Stomach (tissue), 4 donors: ENCODE data around the gene SECISBP2L.

Source experiments
- CTCF ChIP-seq, 7 experiments: fragments of 450-650 bp in 4 of 7; fragments of 200-600 bp in 3 of 7; sonication (generic) in 3 of 7; IDR thresholded peaks; one replicate each; pipeline ENCODE4 v1.5.1; 2016 to 2019; ENCODE audit warnings: antibody characterized with exemption in 7 of 7, control low read depth in 2 of 7, mild to moderate bottlenecking in 1 of 7
- EP300 ChIP-seq: sonication (generic); formaldehyde crosslinking; IDR thresholded peaks from one replicate; pipeline ENCODE4 v1.6.1; 2017; ENCODE audit warnings: antibody characterized with exemption
- POLR2A ChIP-seq, 4 donors: fragments of 450-650 bp; IDR thresholded peaks; one replicate each; pipeline ENCODE4 v1.6.1; 2016; ENCODE audit warnings: antibody characterized with exemption in 4 of 4, control low read depth in 2 of 4, mild to moderate bottlenecking in 1 of 4, moderate library complexity in 1 of 4
- POLR2AphosphoS5 ChIP-seq, 3 donors: sonication (generic); formaldehyde crosslinking; IDR thresholded peaks; one replicate each; pipeline ENCODE4 v1.6.1; 2016; ENCODE audit warnings: antibody characterized with exemption in 3 of 3

- no peak for TF ChIP-seq CTCF (IDR thresholded peaks at IDR 0.05)
- TF ChIP-seq EP300, result no peak
- no peak for TF ChIP-seq POLR2A (IDR thresholded peaks at IDR 0.05)
- no peak for TF ChIP-seq POLR2AphosphoS5 (IDR thresholded peaks at IDR 0.05)
Measured at GRCh38 chr15:49093252-49094105, 47.2 kb upstream of the SECISBP2L start.
